Kidney (tissue), 14 donors: ENCODE data around the gene NT5C2. TPM values are rescaled to one million over a fixed set of nuclear protein-coding genes. Genes with fewer than 3 reads are reported as not detected.

Source experiments
- DNase-seq, 5 donors: peaks; one replicate each; pipeline ENCODE4 v3.0.0-alpha.2; 2013 to 2020
- FAIRE-seq: peaks from 2 replicates; lab custom pipeline; 2012; peaks lifted over from hg19 to GRCh38; lab: Jason Lieb, UNC
- H3K27ac ChIP-seq, 2 donors: one replicate each; pipeline ENCODE4 v1.7.0; 2013; ENCODE audit warnings: low read depth in 2 of 2, low read length in 2 of 2, inconsistent platforms in 1 of 2
- H3K27me3 ChIP-seq: one replicate; pipeline ENCODE4 v1.7.1; 2013; ENCODE audit warnings: low read length, inconsistent platforms; ENCODE audit not compliant: control insufficient read depth, insufficient read depth
- H3K36me3 ChIP-seq, 3 donors: one replicate each; pipeline versions ENCODE4 v1.7.0 to v1.7.1; 2013; ENCODE audit warnings: low read length in 3 of 3, control low read depth in 1 of 3, inconsistent platforms in 1 of 3; ENCODE audit not compliant: insufficient read depth in 3 of 3, control insufficient read depth in 2 of 3
- H3K4me1 ChIP-seq, 3 donors: one replicate each; pipeline versions ENCODE4 v1.7.0 to v1.7.1; 2013; ENCODE audit warnings: low read length in 3 of 3, inconsistent platforms in 1 of 3, low read depth in 1 of 3; ENCODE audit not compliant: control insufficient read depth in 2 of 3, insufficient read depth in 2 of 3
- H3K4me3 ChIP-seq, 3 donors: one replicate each; pipeline versions ENCODE4 v1.7.0 to v1.8.1; 2013; ENCODE audit warnings: low read length in 3 of 3, control low read depth in 1 of 3, inconsistent platforms in 1 of 3
- H3K9ac ChIP-seq, 3 donors: one replicate each; pipeline versions ENCODE4 v1.7.0 to v1.7.1; 2013; ENCODE audit warnings: low read length in 3 of 3, control low read depth in 1 of 3, inconsistent platforms in 1 of 3
- H3K9me3 ChIP-seq, 3 donors: one replicate each; pipeline versions ENCODE4 v1.7.0 to v1.7.1; 2013; ENCODE audit warnings: low read length in 3 of 3, control low read depth in 1 of 3, inconsistent platforms in 1 of 3; ENCODE audit not compliant: control insufficient read depth in 2 of 3, insufficient read depth in 1 of 3
- CTCF ChIP-seq: IDR thresholded peaks from 3 replicates; pipeline ENCODE4 v1.5.1; 2012; ENCODE audit warnings: mild to moderate bottlenecking, moderate library complexity, borderline replicate concordance; ENCODE audit not compliant: insufficient read depth; ENCODE audit errors: extremely low read depth
- intact Hi-C: fragments of 100-400 bp; cut with DNase I; formaldehyde crosslinking; loops from one replicate; pipeline ENCODE4 v1.11.1; 2022
- polyA plus RNA-seq: library from polyadenylated mRNA; stranded (reverse); fragments of 350-450 nt; fragmentation: Illumina TruSeq; extraction: RNeasy Lipid Tissue Mini Kit (QIAGEN cat#74804); gene quantifications from one replicate; pipeline ENCODE4 v1.2.3, GENCODE V29; 2014; ENCODE audit warnings: low read depth, low replicate concordance; ENCODE audit not compliant: insufficient read depth
- total RNA-seq: library from RNA; stranded (reverse); fragmentation: NEBNext Ultra II Directional; extraction: Animal tissue kit (Norgen Biotek cat#: 25700); gene quantifications from one replicate; pipeline ENCODE4 v1.2.1, GENCODE V29; 2021
- donor health status: control.
- donor health status: control.
- donor health status: control.
- donor health status: control.
- donor health status: control.
- donor health status: DM: yes; HTN: yes; CAD: no.
- donor health status: Normal renal cell carcinoma (clear cell type).

Gene NT5C2
- total and polyA plus RNA-seq, 2 donors from 2014 or later, result 30.9 to 91.7 TPM

GRCh38 chr10:103154521-103155299, 38.4 kb downstream of the NT5C2 start:
- no peak for TF ChIP-seq CTCF

DNA sequence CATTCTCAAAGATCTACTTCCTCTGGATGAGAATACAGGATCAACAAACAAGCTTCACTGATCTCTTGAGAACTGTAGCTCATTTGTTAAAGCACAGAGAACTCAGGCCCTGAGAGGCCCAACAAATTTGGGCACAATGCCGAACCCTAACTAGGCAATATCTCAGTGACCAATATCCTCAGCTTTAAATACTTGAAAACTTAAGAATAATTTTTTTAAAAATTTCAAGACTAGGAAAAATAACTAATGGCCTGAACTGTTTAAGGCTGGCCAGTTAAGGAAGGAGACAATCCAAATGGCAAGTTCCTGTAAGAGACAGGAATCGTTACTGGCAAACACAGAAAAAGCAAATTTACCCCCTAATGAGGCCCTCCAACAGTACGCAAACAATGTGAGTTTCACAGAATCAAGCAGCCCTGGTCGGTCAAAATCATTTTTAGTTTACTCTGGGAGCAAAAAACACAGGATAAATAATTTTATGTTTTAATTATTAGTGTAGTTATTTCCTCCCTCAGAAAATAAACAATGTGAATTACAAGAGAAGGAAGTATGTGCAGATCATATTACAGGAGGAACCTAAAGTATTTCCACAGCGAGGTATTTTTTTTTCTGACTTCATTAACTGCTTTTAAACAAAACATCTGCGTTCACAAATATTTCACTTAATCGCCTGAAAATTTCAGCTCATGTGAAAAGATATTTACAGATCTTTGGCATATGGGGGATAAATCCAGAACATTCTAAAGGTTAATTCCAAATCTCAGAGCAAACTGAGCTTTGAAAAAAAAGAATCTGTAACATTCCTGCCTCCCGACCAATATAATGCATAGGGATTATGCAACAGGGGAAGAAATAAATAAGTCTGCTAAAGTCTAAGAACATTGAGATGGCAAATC, 39.5 kb downstream of the NT5C2 start:
- peak in 3 of 5 donors; percentile 19 to 81 (median 80) for DNase-seq
- Histone ChIP-seq H3K4me3 (peak overlapping the region in 2 of 3 donors; percentile 23 to 38), H3K9me3 (no peaks in the 10 kb centered on the region), H3K36me3 (no peaks in the 10 kb centered on the region), H3K27me3 (no peaks in the 10 kb centered on the region), H3K27ac (peak overlapping the region; percentile 44 to 73), H3K4me1 (peaks cover 0 to 5% (median 4%) of the 10 kb centered on the region in 3 donors), H3K9ac (peak overlapping the region; percentile 3 to 55 (median 24))
- no peak for FAIRE-seq
- no peak for TF ChIP-seq CTCF
- intact Hi-C loops, result no loop called here

More at GRCh38 chr10:103154521-103155299, 38.4 kb downstream of the NT5C2 start:
- H3K27ac ChIP-seq, result peak overlapping the region in 1 of 2 donors; percentile 12
- DNase-seq (peak in 2 of 5 donors; percentile 21 to 39), FAIRE-seq (no peak)
- intact Hi-C loops, result no loop called here
- no peaks in the 10 kb centered on the region for H3K36me3 ChIP-seq
- H3K4me3 ChIP-seq, result no peak overlapping the region
- H3K9ac ChIP-seq, result no peak overlapping the region
- no peaks in the 10 kb centered on the region for H3K27me3 ChIP-seq
- H3K9me3 ChIP-seq, result no peaks in the 10 kb centered on the region
- H3K4me1 ChIP-seq, result peaks cover 0 to 5% (median 4%) of the 10 kb centered on the region in 3 donors

DNA sequence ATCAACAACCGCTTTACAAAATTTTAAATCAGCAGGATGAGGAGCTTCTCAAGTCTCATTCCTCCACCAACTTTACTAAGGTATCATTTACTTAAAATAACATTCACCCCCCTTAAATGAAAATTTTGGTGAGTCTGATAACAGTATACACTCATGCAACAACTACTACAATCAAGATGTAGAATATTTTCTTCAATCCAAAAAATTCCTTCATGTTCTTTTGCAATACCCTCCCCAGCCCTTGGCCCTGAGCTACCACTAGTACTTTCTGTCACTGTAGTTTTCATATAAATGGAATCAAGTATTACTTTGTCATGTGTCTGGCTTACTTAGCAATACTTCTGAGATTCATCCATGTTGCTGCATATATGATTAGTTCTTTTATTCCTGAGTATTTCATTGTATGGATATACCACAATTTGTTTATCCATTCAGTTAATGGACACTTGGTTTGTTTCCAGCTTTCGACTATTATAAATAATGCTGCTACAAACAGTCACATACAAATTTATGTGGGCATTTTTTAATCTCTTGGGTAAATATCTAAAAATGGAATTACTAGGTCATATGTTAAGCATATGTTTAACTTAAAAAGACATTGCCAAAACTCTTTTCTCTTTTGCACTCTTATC, 43.0 kb downstream of the NT5C2 start:
- TF ChIP-seq CTCF, result no peak
- DNase-seq, result no peak
- Histone ChIP-seq H3K4me1 (peaks cover 0 to 23% (median 10%) of the 10 kb centered on the region in 3 donors), H3K9me3 (no peaks in the 10 kb centered on the region), H3K27ac (no peak overlapping the region), H3K36me3 (no peaks in the 10 kb centered on the region), H3K4me3 (no peak overlapping the region), H3K27me3 (no peaks in the 10 kb centered on the region), H3K9ac (no peak overlapping the region)
- FAIRE-seq, result no peak
- intact Hi-C loops, result no loop called here
